Panc1 (cell line): Measurements from ENCODE around the gene CYP27A1.

Source experiments
- CTCF ChIP-seq: fragments of 450-650 bp; IDR thresholded peaks from 2 replicates; pipeline ENCODE4 v1.5.1; 2017; ENCODE audit warnings: mild to moderate bottlenecking
- REST ChIP-seq, 2 experiments: IDR thresholded peaks; 2 replicates each; pipeline ENCODE4 v1.6.1; 2011 to 2012; ENCODE audit warnings: low read depth in 2 of 2, control low read depth in 1 of 2, low read length in 1 of 2, mild to moderate bottlenecking in 1 of 2, moderate library complexity in 1 of 2; ENCODE audit not compliant: insufficient read depth in 1 of 2
- TCF7L2 ChIP-seq: IDR thresholded peaks from 2 replicates; pipeline ENCODE4 v1.6.1; 2011; ENCODE audit warnings: mild to moderate bottlenecking, low read depth, low read length, inconsistent platforms

GRCh38 chr2:218816561-218817011 is 34.6 kb downstream of the CYP27A1 start:
- TF ChIP-seq CTCF (no peak), REST (IDR thresholded peaks at IDR 0.05; ENCODE audit: insufficient read depth in 1 of 2, low read depth in 2 of 2, low read length in 1 of 2) (no peak), TCF7L2 (no peak)
